ENCODE measurements around the gene OR51F2.

- TF ChIP-seq EZH2 (IDR thresholded peaks at IDR 0.05; ENCODE audit: borderline replicate concordance, low read depth, low read length, poor library complexity, severe bottlenecking) = no peak
- TF ChIP-seq CTCF (conservative IDR thresholded peaks at IDR 0.05; ENCODE audit: low read depth, low read length) = no peak
These were observed 42.8 kb downstream of the OR51F2 start for GRCh38 chr11:4863876-4864275.
